Measurements from ENCODE around the gene PMS1.
"Not testable (repeated sequence)": the region's sequence is repeated elsewhere in the genome, so short reads cannot be mapped to it uniquely, and the experiment has no call there.

PMS1 gene

DNA sequence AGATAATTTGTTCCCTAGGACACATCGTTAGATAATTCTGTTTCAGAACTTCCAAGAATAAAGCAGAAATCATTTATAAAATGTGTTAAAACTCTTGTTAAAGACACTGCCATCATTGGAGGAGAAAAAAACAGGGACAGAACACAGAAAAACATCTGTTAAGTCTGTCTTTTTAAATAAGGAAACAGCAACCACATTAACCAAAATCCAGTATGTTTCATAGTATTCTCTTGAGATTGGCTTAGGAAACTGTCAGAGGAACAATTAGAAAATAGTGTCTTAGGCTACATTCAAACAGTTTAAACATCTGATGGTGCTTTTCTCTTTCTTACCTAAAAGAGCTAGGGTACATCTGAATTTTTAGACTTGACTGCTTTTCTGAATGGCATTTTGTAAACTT, 81.6 kb downstream of the PMS1 start:
- DNase-seq = no peak

DNA sequence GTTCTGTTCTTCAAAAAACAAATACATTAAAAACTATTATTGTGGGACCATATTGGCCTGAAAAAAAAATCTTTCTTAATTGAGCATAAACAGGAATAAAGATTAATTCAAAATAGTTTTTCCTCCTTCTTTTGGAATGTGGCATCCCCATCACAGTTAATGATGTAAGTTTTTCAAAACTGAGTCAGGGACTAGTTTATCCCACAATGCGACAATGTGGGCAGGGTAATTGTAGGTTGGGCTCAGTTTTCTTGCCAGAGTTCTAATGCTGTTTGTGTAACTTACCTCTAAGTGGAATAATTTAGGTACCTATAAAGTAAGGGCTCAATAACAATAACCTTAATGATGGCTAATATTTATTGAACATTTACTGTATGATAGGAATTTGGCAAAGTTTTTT, 82.0 kb downstream of the PMS1 start:
- DNase-seq = no peak

DNA sequence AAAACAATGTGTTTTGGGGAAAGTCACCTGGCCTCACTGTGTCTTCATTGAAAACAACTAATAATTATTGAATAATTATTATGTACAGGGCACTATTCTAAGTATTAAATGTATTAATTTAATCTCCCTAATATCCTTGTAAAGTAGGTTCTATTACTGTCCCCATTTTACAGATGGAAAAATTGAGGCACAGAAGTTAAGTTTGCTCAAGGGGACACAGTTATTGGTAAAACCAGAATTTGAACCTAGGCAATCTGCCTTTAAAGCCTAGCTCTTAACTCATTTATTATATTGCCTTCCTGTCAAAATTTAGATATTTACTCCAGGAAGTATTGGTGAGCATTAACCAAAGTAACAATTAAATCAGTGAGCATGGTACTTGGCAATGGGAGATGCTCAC, 84.6 kb downstream of the PMS1 start:
- no peak for DNase-seq

DNA sequence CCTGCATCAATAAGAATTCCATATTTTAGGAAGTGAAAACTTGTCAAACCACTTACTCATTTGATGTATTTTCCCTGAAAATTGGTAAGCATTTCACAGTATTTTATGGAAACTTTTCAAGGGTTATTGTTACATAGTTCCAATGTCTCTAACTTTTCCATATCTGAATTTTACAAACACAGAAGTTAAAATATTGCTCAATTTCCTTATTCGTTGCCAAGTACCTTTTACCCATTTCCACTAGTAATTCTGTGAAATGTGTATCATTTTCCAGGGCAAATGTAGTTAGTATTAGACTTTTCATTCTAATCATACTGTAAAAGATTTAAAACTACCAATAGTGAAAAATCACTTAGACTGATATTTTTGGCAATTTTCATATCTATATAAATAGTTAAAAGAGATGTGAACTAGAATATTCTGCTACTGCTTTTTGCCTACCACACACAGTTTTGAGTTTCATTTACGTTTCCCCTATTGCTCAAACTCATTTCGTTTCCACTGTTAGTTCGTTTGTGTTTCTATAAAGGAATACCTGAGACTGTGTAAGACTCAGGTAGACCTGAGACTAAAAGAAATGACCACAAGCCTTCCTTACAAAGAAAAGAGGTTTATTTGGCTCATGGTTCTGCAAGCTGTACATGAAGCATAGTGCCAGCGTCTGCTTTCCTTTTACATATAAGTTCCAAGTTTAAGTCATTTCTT, 86.3 kb downstream of the PMS1 start:
- DNase-seq = peak in 1 of 2 donors; percentile 52

DNA sequence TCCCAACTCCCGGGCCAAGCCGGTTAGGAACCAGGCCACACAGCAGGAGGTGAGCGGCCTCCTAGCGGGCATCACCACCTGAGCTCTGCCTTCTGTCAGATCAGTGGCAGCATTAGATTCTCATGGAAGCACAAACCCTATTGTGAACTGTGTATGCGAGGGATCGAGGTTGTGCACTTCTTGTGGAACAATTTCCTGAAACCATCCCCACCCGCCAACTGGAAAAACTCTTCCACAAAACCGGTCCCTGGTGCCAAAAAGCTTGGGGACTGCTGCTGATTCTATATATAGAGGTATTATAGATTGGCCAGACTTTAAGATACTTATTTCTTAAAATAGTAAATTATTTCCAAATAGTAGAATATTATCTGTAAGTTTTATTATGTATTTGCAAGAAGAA, 89.4 kb downstream of the PMS1 start:
- DNase-seq = no peak

DNA sequence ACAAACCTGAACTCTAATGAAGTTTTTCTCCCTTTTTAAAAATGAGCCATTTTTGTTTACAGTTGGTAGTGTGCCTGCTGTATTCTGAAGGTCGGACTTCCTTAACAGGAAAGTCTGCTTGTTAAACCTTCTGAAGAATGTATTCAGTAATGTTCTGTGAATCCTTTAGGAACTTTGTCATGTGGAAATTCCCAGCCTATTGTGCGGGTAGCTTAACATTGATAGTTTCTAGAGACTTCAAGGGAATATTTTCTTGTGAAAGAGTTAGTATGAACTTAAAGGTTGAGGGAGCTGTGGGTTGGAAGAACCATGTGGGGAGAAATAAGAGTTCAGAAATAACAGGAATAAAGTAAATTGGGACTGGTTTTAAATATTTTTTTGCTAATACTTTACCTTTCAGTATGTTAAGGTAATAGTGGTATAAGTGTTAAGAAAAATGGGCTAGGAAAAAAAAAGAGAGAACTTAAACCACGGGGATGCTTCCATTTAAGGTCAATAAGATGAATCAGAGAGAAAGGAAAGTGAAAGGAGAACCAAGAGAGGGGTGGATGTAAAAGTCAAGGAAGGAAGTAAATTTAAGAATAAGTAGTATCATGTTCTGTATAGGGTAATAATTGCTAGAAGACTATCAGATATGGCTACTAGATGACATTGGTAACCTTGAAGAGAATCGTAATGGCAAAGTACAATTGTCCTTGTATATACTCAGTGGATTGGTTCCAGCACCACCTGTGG, 90.5 kb downstream of the PMS1 start:
- peak in 1 of 2 donors; percentile 50 for DNase-seq

DNA sequence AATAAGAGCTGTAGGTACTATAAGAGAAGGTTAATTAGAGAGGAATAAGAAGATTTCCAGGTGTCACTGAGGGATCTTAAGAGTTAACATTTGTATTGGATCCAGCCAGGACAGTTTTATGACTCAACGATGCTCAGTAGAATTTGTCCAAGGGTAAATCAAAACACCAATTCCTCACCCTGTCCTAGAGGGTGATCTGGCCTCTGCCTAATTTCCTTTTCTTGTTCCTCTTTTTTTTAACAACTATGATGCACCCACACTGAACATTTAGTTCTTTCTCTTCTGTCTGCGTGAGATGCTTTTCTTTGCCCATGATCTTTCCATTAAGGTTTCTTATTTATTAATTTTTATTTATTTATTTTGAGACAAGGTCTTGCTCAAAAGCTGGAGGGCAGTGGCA, 92.0 kb downstream of the PMS1 start:
- DNase-seq = peak in 1 of 2 donors; percentile 36

DNA sequence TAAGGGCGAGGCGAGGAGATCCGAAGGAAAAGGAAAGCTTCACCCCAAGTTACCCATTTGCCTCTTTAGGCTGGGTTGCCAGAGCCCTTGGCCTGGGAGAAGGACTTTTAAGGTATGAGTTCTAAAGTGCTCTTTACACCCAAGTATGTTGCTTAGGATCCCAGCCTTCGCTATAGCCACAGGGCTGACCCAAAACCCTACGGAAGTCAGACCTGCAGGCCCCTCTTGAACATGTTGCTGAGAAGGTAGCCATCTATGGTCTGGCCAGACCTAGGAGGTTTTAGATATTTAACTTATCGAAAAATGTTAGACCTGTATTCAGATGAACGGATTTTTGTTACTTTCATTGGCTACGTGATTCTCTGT, 95.4 kb downstream of the PMS1 start:
- no peak for DNase-seq

DNA sequence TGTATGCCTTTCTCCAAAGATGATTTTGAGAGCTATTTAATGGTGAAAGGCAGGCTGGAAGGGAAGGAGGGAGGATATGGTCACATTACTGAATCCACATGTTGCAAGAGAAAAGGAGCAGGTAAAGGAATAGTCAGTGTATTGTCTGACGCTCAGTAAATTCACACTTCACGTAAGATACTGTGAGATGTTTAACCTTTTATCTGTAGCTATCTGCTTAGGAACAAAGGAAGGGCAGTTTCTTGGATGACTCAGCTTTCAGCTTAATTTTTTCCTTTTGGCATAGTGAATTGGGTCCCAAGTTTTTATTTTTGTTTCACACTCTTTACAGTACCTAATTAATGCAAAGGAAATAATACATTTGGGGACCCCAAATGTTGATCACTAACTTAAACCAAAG, 96.2 kb downstream of the PMS1 start:
- no peak for DNase-seq

DNA sequence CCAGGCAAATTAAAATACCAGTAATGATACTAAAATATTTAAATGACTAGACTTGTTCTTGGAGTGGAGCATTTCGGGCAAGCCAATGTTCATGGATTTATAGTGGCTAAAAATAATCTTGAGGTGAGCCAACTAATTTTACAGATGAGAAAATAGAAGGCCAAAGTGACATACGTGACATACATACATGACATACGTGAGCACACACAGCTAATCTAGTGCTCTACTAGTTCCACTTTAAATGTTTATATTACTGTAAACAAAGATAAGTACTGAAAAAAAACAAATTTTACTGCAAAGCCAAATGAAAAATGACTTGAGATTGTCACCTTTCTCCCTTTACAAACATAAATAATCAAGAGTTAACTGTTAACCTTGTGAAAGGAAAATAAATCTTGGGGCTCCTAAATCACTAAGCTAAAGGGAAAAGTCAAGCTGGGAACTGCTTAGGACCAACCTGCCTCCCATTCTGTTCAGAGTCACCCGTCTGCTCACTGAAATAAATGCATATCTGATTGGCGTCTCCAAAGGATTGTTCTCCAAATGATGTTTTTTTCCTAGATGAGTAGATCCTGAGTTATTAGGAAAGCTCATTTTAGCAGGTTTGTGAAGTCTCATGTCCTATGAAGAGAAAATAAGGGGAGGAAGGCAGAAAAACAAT, 96.7 kb downstream of the PMS1 start:
- no peak for DNase-seq

DNA sequence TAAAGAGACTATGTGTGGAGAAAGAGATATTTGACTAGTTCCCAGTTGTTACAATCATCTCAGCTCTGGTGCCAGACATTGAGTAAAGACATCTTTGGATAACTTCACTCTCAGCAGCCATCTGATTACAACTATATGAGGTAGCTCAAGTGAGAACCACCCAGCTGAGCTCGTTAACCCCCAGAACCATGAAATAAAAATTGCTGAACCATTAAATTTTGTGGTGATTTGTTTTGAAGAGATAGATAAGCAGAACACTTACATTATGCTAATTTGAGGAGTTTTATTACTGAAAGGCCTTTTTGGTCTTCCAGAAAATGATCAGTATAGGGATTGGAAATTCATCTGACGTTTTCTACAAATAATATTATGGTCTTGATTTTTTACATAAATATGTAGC, 101.1 kb downstream of the PMS1 start:
- no peak for DNase-seq

DNA sequence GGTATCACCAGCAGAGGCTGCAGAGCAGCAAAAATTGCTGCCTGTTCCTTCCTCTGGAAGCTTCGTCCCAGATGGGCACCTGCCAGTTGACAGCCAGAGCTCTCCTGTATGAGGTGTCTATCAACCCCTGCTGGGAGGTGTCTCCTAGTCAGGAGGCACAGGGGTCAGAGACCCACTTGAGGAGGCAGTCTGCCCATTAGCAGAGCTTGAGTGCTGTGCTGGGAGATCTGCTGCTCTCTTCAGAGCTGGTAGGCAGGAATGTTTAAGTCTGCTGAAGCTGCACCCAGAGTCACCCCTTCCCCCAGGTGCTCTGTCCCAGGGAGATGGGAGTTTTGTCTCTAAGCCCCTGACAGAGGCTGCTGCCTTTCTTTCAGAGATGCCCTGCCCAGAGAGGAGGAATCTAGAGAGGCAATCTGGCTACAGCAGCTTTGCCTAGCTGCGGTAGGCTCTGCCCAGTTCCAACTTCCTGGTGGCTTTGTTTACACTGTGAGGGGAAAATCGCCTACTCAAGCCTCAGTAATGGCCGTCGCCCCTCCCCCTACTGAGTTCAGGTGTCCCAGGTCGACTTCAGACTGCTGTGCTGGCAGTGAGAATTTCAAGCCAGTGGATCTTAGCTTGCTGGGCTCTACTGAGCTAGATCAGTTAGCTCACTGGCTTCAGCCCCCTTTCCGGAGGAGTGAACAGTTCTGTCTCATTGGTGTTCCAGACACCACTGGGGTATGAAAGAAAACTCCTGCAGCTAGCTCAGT, 108.5 kb downstream of the PMS1 start:
- not testable (repeated sequence) for DNase-seq

DNA sequence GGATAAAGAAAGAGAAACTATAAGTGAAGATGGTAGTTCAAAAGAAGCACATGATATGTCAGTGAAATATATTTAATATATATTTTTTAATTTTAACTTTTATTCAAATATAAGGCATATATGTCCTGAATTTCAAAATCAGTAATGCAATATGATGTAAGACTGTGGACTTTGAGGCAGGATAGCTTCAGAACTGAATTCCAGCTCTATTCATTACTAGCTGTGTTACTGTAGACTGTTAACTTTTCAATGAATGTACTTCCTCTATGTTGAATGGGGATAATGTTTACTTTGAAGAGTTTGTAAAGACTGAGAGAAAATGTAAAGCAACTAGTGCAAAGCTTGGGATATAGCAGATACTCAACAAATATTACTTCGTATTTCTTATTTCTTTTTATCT, 112.6 kb downstream of the PMS1 start:
- no peak for DNase-seq

DNA sequence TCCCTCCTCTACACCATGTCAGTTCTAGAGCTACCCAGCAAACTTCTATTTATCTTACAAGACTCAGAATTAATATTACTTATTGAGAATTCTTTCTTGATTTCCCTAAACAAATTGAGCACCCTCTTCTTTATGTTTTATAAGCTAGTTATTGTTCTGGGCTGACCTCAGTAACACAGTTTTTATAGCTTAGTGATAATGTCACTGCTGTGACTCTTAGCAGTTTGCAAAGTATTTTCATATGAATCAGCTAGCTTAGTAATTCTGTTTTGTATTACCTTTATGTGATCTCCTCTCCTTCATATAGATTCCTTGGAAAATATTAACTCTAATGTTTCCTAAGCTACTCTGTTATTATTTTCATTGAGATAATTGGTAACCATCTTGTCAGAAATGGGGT, 114.9 kb downstream of the PMS1 start:
- no peak for DNase-seq

DNA sequence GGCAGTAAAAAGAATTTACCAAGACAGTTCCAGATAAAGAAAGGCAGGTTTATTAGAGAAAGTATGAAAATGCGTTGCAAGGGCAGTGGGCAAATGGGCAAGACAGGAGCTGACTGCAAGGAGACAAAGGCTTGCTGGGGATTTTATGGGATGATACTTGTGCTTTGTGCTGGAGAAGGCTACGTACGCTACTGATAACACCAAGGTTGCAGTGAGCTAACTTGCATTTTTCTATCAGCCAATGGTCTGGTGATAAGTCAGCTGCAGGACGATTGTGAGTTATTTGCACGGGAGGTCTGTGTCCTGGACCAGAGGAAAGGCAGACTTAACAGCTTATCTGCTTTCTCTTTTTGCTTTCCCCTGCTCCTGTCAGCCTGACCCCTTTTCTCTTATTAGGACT, 116.5 kb downstream of the PMS1 start:
- DNase-seq = no peak

DNA sequence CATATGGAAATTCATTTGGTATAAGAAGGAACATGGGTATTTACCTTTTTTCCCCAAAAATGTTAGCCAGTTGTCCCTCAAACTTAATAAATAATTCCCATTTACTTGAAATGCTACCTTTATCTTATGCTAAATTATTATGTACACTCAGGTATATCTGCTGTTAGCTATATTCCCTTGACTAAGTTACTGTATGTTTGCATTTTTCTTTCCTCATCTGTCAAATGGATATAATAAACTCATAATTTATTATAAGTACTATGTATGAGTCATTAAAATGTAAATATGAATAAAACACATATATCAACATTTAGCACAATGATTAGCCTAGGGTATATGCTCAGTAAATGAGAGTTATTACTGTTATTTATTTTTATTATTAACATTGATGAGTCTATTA, 117.4 kb downstream of the PMS1 start:
- DNase-seq = no peak

DNA sequence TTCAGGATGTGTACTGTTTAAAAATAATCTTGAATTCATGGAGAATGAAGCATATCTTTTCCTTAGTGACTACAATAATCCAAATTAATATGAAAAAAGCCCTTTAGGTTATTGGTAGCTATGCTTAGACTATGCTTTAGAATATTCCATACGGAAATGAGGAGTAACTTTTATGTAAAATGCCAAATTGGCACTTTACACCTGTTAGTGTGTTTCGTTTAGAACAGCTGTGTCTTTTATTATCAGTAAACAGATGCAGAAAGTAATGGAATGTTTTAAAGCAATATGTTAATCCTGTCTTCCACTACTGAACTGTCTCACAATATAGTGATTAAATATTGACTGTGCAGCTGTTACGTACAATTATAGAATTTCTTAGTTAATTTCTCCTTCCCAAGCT, 129.6 kb downstream of the PMS1 start:
- DNase-seq = no peak

DNA sequence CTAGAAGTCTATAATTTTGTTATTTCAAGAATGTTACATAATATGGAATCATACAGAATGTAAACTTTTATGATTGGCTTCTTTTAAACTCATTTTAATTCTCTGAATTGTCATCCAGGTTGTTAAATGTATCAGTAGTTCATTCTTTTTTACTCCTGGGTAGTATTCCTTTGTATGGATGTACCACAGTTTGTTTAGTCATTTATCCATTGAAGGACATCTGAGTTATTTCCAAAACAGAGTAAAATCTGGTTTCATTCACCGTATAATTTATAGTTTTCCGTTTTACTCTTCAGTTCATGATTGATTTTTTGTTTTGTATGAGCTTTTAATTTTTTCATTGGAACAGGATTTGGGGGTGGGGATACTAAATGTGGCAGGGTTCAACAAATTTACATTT, 132.4 kb downstream of the PMS1 start:
- DNase-seq = no peak
